Stimulated activated CD4-positive, alpha-beta T cell treated with anti-CD3 and anti-CD28 coated beads, Interleukin-12 subunit alpha, Interleukin-12 subunit beta, amount 100 ng/mL, for 48 hours (primary cell): Measurements from ENCODE around the gene DLGAP1.

Experiments
- DNase-seq, 3 donors: peaks; one replicate each; pipeline ENCODE4 v3.0.0-alpha.2; 2020; ENCODE audit warnings: low read depth in 2 of 3, low spot score in 1 of 3

Gene DLGAP1

GRCh38 chr18:4181882-4182568 lies 273.1 kb downstream of the DLGAP1 start:
- no peak for DNase-seq

GRCh38 chr18:4181086-4181485 lies 274.0 kb downstream of the DLGAP1 start:
- DNase-seq: no peak

GRCh38 chr18:4172196-4173100 lies 282.7 kb downstream of the DLGAP1 start:
- no peak for DNase-seq

GRCh38 chr18:4157352-4157751 lies 297.8 kb downstream of the DLGAP1 start:
- no peak for DNase-seq

- DNase-seq: no peak
Measured at GRCh38 chr18:4146797-4147196, 308.3 kb downstream of the DLGAP1 start.

GRCh38 chr18:4144201-4144600 lies 310.9 kb downstream of the DLGAP1 start:
- no peak for DNase-seq

- no peak for DNase-seq
Measured at GRCh38 chr18:4143585-4143984, 311.5 kb downstream of the DLGAP1 start.

GRCh38 chr18:4142876-4143275 lies 312.2 kb downstream of the DLGAP1 start:
- DNase-seq: no peak

GRCh38 chr18:4134700-4135099 lies 320.4 kb downstream of the DLGAP1 start:
- DNase-seq: no peak

- no peak for DNase-seq
Measured at GRCh38 chr18:4130734-4131719, 324.1 kb downstream of the DLGAP1 start.

- DNase-seq: no peak
Measured at GRCh38 chr18:4126939-4127338, 328.2 kb downstream of the DLGAP1 start.

GRCh38 chr18:4125627-4126230 lies 329.4 kb downstream of the DLGAP1 start:
- no peak for DNase-seq

GRCh38 chr18:4125224-4125623 lies 329.9 kb downstream of the DLGAP1 start:
- no peak for DNase-seq

GRCh38 chr18:4119813-4120212 lies 335.3 kb downstream of the DLGAP1 start:
- no peak for DNase-seq

- DNase-seq: no peak
Measured at GRCh38 chr18:4119127-4119648, 335.9 kb downstream of the DLGAP1 start.

- no peak for DNase-seq
Measured at GRCh38 chr18:4108016-4108415, 347.1 kb downstream of the DLGAP1 start.

- DNase-seq: no peak
Measured at GRCh38 chr18:4107049-4107467, 348.0 kb downstream of the DLGAP1 start.

- peak; percentile 35 to 63 (median 46) for DNase-seq
Measured at GRCh38 chr18:4106407-4107033, 348.6 kb downstream of the DLGAP1 start.

GRCh38 chr18:4102901-4103300 lies 352.2 kb downstream of the DLGAP1 start:
- DNase-seq: no peak

- DNase-seq: no peak
Measured at GRCh38 chr18:4101009-4101408, 354.1 kb downstream of the DLGAP1 start.
